RWPE1 (cell line): ENCODE data around the gene TNIP1.

ENCODE experiments used
- CTCF ChIA-PET: fragments of 350-600 bp; sonication (Branson Sonifier 250); formaldehyde crosslinking; extraction: SDS; loops from one replicate; lab custom pipeline; 2021; lab: Yijun Ruan, JAX
- POLR2A ChIA-PET: fragments of 400-600 bp; formaldehyde crosslinking; extraction: SDS; loops from one replicate; lab custom pipeline; 2020; ENCODE audit warnings: antibody characterized with exemption; ENCODE audit not compliant: low non-redundant PET; lab: Yijun Ruan, JAX
- DNase-seq: peaks from one replicate; pipeline ENCODE4 v3.0.0; 2012; ENCODE audit warnings: low spot score
- H3K27ac ChIP-seq: fragments of 450-650 bp; 2 replicates; pipeline ENCODE4 v1.5.1; 2017
- TF ChIP-seq, protein P1 (sequence below): fragments of 450-650 bp; conservative IDR thresholded peaks from 2 replicates; pipeline ENCODE4 v1.5.1; 2017; ENCODE audit warnings: low read depth, mild to moderate bottlenecking

The TNIP1 gene

DNA sequence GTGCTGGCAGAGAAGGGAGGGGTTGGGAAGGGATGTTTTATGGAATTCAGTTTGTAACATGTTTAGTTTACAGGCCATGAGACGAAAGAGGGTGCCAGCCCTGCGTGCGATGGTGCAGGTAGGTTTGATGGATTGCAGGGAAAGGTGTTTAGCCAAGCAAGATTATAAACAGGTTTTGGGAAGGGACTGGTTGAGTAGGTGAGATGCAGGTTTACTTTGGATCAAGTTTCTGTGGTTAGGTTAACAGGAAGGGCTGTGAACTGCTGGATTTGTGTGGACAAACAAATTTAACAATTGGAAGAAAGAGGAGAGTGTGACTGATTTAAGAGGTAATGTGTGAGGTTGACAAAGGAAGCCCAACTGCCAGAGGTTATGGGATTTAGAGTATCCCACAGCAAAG is 93.1 kb downstream of the TNIP1 start:
- DNase-seq: no peak
- CTCF ChIA-PET: no interaction called here

More for the DNA sequence above, 93.1 kb downstream of the TNIP1 start:
- TF ChIP-seq, protein P1, sequence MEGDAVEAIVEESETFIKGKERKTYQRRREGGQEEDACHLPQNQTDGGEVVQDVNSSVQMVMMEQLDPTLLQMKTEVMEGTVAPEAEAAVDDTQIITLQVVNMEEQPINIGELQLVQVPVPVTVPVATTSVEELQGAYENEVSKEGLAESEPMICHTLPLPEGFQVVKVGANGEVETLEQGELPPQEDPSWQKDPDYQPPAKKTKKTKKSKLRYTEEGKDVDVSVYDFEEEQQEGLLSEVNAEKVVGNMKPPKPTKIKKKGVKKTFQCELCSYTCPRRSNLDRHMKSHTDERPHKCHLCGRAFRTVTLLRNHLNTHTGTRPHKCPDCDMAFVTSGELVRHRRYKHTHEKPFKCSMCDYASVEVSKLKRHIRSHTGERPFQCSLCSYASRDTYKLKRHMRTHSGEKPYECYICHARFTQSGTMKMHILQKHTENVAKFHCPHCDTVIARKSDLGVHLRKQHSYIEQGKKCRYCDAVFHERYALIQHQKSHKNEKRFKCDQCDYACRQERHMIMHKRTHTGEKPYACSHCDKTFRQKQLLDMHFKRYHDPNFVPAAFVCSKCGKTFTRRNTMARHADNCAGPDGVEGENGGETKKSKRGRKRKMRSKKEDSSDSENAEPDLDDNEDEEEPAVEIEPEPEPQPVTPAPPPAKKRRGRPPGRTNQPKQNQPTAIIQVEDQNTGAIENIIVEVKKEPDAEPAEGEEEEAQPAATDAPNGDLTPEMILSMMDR: no peak
- POLR2A ChIA-PET: no interaction called here
- H3K27ac ChIP-seq: no peak overlapping the region
